ENCODE measurements around the gene ARHGEF33.

Gene ARHGEF33

DNA sequence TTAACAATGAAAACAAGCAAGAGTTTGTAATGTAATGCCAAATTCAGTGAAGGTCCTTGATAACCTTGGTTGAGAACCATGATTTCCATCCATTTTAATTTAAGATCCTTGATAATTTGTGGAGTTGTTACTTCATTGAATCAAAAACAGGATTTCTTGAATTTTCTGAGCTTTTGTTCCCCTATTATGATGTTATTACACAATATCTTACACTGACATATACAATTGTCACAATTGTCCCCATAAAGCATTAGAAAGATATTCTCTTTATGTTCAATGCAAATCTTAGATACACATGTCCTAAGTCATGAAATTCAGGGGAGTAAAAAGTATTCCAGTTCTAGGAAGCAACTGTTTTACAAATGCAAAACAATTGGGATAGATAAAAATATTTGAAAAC lies 83.6 kb downstream of the ARHGEF33 start:
- Histone ChIP-seq H3K27me3 (ENCODE audit: control insufficient read depth, insufficient read depth, low read length) (no peaks in the 10 kb centered on the region), H3K4me1 (ENCODE audit: control insufficient read depth, insufficient read depth, low read length) (peaks cover 3% of the 10 kb centered on the region), H3K9ac (ENCODE audit: low read length) (no peak overlapping the region), H3K27ac (ENCODE audit: low read depth, low read length) (no peak overlapping the region), H3K4me3 (ENCODE audit: low read length) (no peak overlapping the region), H3K36me3 (ENCODE audit: control insufficient read depth, insufficient read depth, low read length) (no peaks in the 10 kb centered on the region)

- peaks cover 3% of the 10 kb centered on the region for H3K4me1 ChIP-seq (ENCODE audit: control insufficient read depth, insufficient read depth, low read length)
- no peak overlapping the region for H3K27ac ChIP-seq (ENCODE audit: low read depth, low read length)
- no peak overlapping the region for H3K9ac ChIP-seq (ENCODE audit: low read length)
- no peak overlapping the region for H3K4me3 ChIP-seq (ENCODE audit: low read length)
- no peaks in the 10 kb centered on the region for H3K27me3 ChIP-seq (ENCODE audit: control insufficient read depth, insufficient read depth, low read length)
- H3K36me3 ChIP-seq (ENCODE audit: control insufficient read depth, insufficient read depth, low read length) = no peaks in the 10 kb centered on the region
Observed at GRCh38 chr2:38975042-38975441, 85.4 kb downstream of the ARHGEF33 start.

- Histone ChIP-seq H3K4me3 (ENCODE audit: low read length) (no peak overlapping the region), H3K36me3 (ENCODE audit: control insufficient read depth, insufficient read depth, low read length) (no peaks in the 10 kb centered on the region), H3K9ac (ENCODE audit: low read length) (no peak overlapping the region), H3K27me3 (ENCODE audit: control insufficient read depth, insufficient read depth, low read length) (no peaks in the 10 kb centered on the region), H3K4me1 (ENCODE audit: control insufficient read depth, insufficient read depth, low read length) (peaks cover 3% of the 10 kb centered on the region), H3K27ac (ENCODE audit: low read depth, low read length) (no peak overlapping the region)
Observed at GRCh38 chr2:38977047-38977446, 87.4 kb downstream of the ARHGEF33 start.

- Histone ChIP-seq H3K27me3 (ENCODE audit: control insufficient read depth, insufficient read depth, low read length) (no peaks in the 10 kb centered on the region), H3K27ac (ENCODE audit: low read depth, low read length) (no peak overlapping the region), H3K4me1 (ENCODE audit: control insufficient read depth, insufficient read depth, low read length) (peaks cover 3% of the 10 kb centered on the region), H3K36me3 (ENCODE audit: control insufficient read depth, insufficient read depth, low read length) (no peaks in the 10 kb centered on the region), H3K4me3 (ENCODE audit: low read length) (no peak overlapping the region), H3K9ac (ENCODE audit: low read length) (no peak overlapping the region)
Observed at GRCh38 chr2:38978296-38978903, 88.7 kb downstream of the ARHGEF33 start.

GRCh38 chr2:38978908-38979307 lies 89.2 kb downstream of the ARHGEF33 start:
- no peak overlapping the region for H3K27ac ChIP-seq (ENCODE audit: low read depth, low read length)

DNA sequence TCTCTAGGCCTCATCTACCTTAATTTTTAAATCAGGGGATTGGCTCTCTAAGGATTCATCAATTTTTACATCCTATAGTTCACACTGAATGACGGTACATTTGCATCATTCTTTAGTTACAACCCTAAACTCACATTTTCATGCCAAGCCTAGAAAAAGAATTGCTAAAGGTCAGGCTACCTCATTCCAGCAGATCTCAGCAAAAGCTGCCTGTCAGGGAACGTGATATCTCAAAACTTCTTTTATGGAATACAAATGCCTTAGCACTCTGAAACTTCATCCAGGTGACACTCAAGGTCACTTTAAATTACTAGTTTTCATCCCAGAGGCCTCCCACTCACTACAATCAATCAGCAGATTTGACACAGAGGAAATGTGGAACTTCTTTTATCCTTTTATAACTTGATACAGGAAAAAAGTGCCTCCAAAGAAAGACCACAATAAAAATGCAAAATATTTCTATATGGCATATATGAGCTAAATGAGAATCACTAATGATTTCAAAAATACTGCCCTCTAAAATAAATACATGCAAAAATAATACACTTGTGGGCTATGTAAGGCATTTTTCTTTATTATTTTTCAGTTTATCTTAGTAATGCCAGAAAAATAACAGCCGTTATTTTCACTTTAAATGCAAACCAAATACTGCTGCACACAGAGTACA lies 91.5 kb downstream of the ARHGEF33 start:
- no peak overlapping the region for H3K9ac ChIP-seq (ENCODE audit: low read length)
- H3K27ac ChIP-seq (ENCODE audit: low read depth, low read length) = no peak overlapping the region
- no peak overlapping the region for H3K4me3 ChIP-seq (ENCODE audit: low read length)
- H3K27me3 ChIP-seq (ENCODE audit: control insufficient read depth, insufficient read depth, low read length) = no peaks in the 10 kb centered on the region
- H3K4me1 ChIP-seq (ENCODE audit: control insufficient read depth, insufficient read depth, low read length) = no peaks in the 10 kb centered on the region
- H3K36me3 ChIP-seq (ENCODE audit: control insufficient read depth, insufficient read depth, low read length) = peaks cover 5% of the 10 kb centered on the region

More at GRCh38 chr2:38978908-38979307, 89.2 kb downstream of the ARHGEF33 start:
- Histone ChIP-seq H3K9ac (ENCODE audit: low read length) (no peak overlapping the region), H3K27me3 (ENCODE audit: control insufficient read depth, insufficient read depth, low read length) (no peaks in the 10 kb centered on the region), H3K4me3 (ENCODE audit: low read length) (no peak overlapping the region), H3K4me1 (ENCODE audit: control insufficient read depth, insufficient read depth, low read length) (peaks cover 3% of the 10 kb centered on the region), H3K36me3 (ENCODE audit: control insufficient read depth, insufficient read depth, low read length) (no peaks in the 10 kb centered on the region)

DNA sequence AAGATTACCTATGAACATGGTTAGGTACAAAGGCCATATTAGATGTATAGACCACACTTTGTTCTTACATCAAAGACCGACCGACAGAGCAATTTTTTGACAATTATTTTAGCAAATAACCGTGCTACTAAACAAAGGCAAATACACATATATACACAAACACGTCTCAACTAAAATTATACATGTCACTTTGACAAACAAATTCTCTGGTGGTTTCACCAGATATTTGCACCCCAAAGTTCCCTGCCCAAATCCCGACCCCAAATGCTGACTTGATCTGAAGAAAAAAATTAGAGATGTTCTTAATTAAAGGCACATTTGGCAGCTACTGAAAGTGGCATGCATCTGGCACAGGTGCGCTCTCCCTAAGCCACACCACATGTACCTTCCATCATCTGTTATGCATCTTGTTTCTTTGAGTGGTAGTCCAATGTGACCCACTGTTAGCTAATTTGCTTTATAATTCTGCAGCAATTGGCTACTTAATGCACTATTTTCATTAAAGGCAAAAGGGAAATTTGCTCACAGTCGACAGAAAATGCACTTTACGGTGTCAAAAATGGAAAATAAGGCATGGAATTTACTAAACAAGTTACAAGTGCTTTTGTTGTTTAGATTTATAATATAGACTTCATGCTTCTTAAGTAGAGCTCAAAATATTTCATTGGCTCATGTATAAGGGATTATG lies 92.1 kb downstream of the ARHGEF33 start:
- no peaks in the 10 kb centered on the region for H3K27me3 ChIP-seq (ENCODE audit: control insufficient read depth, insufficient read depth, low read length)
- no peak overlapping the region for H3K9ac ChIP-seq (ENCODE audit: low read length)
- H3K4me3 ChIP-seq (ENCODE audit: low read length) = no peak overlapping the region
- H3K36me3 ChIP-seq (ENCODE audit: control insufficient read depth, insufficient read depth, low read length) = peaks cover 5% of the 10 kb centered on the region
- no peak overlapping the region for H3K27ac ChIP-seq (ENCODE audit: low read depth, low read length)
- no peaks in the 10 kb centered on the region for H3K4me1 ChIP-seq (ENCODE audit: control insufficient read depth, insufficient read depth, low read length)

- Histone ChIP-seq H3K27me3 (ENCODE audit: control insufficient read depth, insufficient read depth, low read length) (no peaks in the 10 kb centered on the region), H3K4me1 (ENCODE audit: control insufficient read depth, insufficient read depth, low read length) (no peaks in the 10 kb centered on the region), H3K4me3 (ENCODE audit: low read length) (no peak overlapping the region), H3K27ac (ENCODE audit: low read depth, low read length) (no peak overlapping the region), H3K36me3 (ENCODE audit: control insufficient read depth, insufficient read depth, low read length) (peaks cover 5% of the 10 kb centered on the region), H3K9ac (ENCODE audit: low read length) (no peak overlapping the region)
Observed at GRCh38 chr2:38982498-38982897, 92.8 kb downstream of the ARHGEF33 start.

DNA sequence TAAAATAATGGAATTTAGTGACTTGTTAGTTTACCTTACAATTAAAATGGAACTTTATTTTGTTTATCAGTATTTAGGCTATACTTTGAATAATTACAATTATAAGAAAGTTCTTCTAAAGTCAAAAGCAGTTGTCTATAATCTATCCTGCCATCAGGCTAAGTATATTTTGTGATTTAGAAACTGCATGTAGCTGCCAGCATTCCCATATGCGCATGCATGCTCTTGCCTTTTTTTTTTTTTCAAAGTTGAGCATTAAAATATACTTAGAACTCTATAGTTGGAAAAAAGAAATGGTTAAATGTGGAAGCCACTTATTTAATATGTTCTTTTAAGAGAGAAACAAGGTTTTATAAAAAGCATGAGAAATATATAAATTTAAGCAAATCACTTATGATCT lies 99.0 kb downstream of the ARHGEF33 start:
- Histone ChIP-seq H3K27ac (ENCODE audit: low read depth, low read length) (no peak overlapping the region), H3K27me3 (ENCODE audit: control insufficient read depth, insufficient read depth, low read length) (no peaks in the 10 kb centered on the region), H3K36me3 (ENCODE audit: control insufficient read depth, insufficient read depth, low read length) (peaks cover 9% of the 10 kb centered on the region), H3K4me3 (ENCODE audit: low read length) (no peak overlapping the region), H3K4me1 (ENCODE audit: control insufficient read depth, insufficient read depth, low read length) (no peaks in the 10 kb centered on the region), H3K9ac (ENCODE audit: low read length) (no peak overlapping the region)

- no peaks in the 10 kb centered on the region for H3K27me3 ChIP-seq (ENCODE audit: control insufficient read depth, insufficient read depth, low read length)
- peaks cover 7% of the 10 kb centered on the region for H3K36me3 ChIP-seq (ENCODE audit: control insufficient read depth, insufficient read depth, low read length)
- H3K9ac ChIP-seq (ENCODE audit: low read length) = no peak overlapping the region
- H3K4me1 ChIP-seq (ENCODE audit: control insufficient read depth, insufficient read depth, low read length) = no peaks in the 10 kb centered on the region
- no peak overlapping the region for H3K27ac ChIP-seq (ENCODE audit: low read depth, low read length)
- no peak overlapping the region for H3K4me3 ChIP-seq (ENCODE audit: low read length)
Observed at GRCh38 chr2:38991899-38992298, 102.2 kb downstream of the ARHGEF33 start.

DNA sequence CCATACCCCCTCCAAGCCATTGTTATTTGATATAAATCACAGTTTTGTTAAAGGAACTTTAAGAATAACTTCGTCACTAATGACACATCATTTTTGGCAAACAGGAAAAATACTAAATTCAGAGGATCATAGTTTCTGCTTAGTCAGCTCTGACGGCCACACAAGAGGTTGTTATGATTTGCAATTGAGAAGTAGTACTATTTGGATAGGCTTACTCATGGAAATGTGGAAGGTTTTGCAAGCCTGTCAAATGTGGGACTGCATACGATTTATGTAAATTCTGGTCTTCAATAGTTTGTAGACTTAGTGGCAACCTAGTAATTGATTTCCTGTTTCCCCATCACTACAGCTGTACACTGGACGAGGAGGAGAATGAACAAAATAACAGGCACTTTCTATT lies 108.1 kb downstream of the ARHGEF33 start:
- Histone ChIP-seq H3K9ac (ENCODE audit: low read length) (no peak overlapping the region), H3K4me1 (ENCODE audit: control insufficient read depth, insufficient read depth, low read length) (no peaks in the 10 kb centered on the region), H3K27me3 (ENCODE audit: control insufficient read depth, insufficient read depth, low read length) (no peaks in the 10 kb centered on the region), H3K4me3 (ENCODE audit: low read length) (no peak overlapping the region), H3K27ac (ENCODE audit: low read depth, low read length) (no peak overlapping the region), H3K36me3 (ENCODE audit: control insufficient read depth, insufficient read depth, low read length) (peaks cover 13% of the 10 kb centered on the region)

DNA sequence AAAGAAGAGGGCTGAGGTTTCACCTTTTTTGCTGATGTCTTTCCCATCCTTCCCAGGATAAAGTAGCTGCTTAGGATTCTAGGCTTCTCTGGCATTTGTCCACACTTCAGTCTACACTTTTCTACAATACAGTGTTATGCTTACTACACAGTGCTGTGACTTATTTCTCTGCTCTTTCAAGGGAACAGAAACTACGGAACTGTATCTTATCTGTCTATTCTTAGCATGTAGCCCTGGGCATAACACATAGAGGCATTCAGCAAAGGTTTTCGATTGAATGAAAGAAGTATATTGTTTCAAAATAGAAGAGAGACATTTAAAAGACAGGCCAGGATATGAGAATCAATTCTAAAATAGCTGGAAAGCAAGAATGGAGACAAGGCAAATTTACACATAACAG lies 110.9 kb downstream of the ARHGEF33 start:
- Histone ChIP-seq H3K36me3 (ENCODE audit: control insufficient read depth, insufficient read depth, low read length) (peaks cover 11% of the 10 kb centered on the region), H3K4me1 (ENCODE audit: control insufficient read depth, insufficient read depth, low read length) (no peaks in the 10 kb centered on the region), H3K27me3 (ENCODE audit: control insufficient read depth, insufficient read depth, low read length) (no peaks in the 10 kb centered on the region), H3K9ac (ENCODE audit: low read length) (no peak overlapping the region), H3K27ac (ENCODE audit: low read depth, low read length) (no peak overlapping the region), H3K4me3 (ENCODE audit: low read length) (no peak overlapping the region)
